Islet of Langerhans (tissue), 1 donor: ENCODE data around the gene TTC38.

Experiments
- FAIRE-seq: peaks from one replicate; lab custom pipeline; 2011; peaks lifted over from hg19 to GRCh38; lab: Jason Lieb, UNC

Gene TTC38

GRCh38 chr22:46267431-46268279 lies at the start of gene TTC38:
TSS of gene TTC38 (plus strand) at chr22:46268008. CDS start at chr22:46268040, 32 bp downstream.
- no peak for FAIRE-seq

GRCh38 chr22:46219636-46220035 lies 48.2 kb upstream of the TTC38 start:
- FAIRE-seq = no peak

- no peak for FAIRE-seq
Measured at GRCh38 chr22:46220921-46221320, 46.9 kb upstream of the TTC38 start.

- no peak for FAIRE-seq
Measured at GRCh38 chr22:46224044-46224897, 43.5 kb upstream of the TTC38 start.

- FAIRE-seq = no peak
Measured at GRCh38 chr22:46224898-46225290, 42.9 kb upstream of the TTC38 start.

- FAIRE-seq = no peak
Measured at GRCh38 chr22:46225631-46226030, 42.2 kb upstream of the TTC38 start.

- FAIRE-seq = no peak
Measured at GRCh38 chr22:46226577-46226976, 41.2 kb upstream of the TTC38 start.

GRCh38 chr22:46229701-46230100 lies 38.1 kb upstream of the TTC38 start:
- no peak for FAIRE-seq

- no peak for FAIRE-seq
Measured at GRCh38 chr22:46230262-46230901, 37.4 kb upstream of the TTC38 start.

- FAIRE-seq = no peak
Measured at GRCh38 chr22:46233231-46233630, 34.6 kb upstream of the TTC38 start.

GRCh38 chr22:46234969-46235368 lies 32.8 kb upstream of the TTC38 start:
- FAIRE-seq = no peak

- no peak for FAIRE-seq
Measured at GRCh38 chr22:46237453-46238124, 30.2 kb upstream of the TTC38 start.

- FAIRE-seq = no peak
Measured at GRCh38 chr22:46238541-46238940, 29.3 kb upstream of the TTC38 start.

GRCh38 chr22:46239261-46240048 lies 28.4 kb upstream of the TTC38 start:
- FAIRE-seq = no peak

GRCh38 chr22:46240073-46240472 lies 27.7 kb upstream of the TTC38 start:
- no peak for FAIRE-seq

GRCh38 chr22:46240506-46240905 lies 27.3 kb upstream of the TTC38 start:
- FAIRE-seq = no peak

- FAIRE-seq = no peak
Measured at GRCh38 chr22:46240907-46241306, 26.9 kb upstream of the TTC38 start.

GRCh38 chr22:46241396-46242007 lies 26.3 kb upstream of the TTC38 start:
- no peak for FAIRE-seq

- FAIRE-seq = no peak
Measured at GRCh38 chr22:46242076-46242475, 25.7 kb upstream of the TTC38 start.

GRCh38 chr22:46244771-46245170 lies 23.0 kb upstream of the TTC38 start:
- FAIRE-seq = no peak

GRCh38 chr22:46245511-46245910 lies 22.3 kb upstream of the TTC38 start:
- no peak for FAIRE-seq
